HG03558 (cell line): ENCODE results near the gene SHC4.
"Not testable (repeated sequence)": the region's sequence is repeated elsewhere in the genome, so short reads cannot be mapped to it uniquely, and the experiment has no call there.

Source experiments
- ATAC-seq: cut with Tn5 transposase; IDR thresholded peaks from one replicate; pipeline ENCODE4 v1.9.1; 2021; ENCODE audit warnings: moderate number of reproducible peaks; ENCODE audit not compliant: unreplicated experiment; ENCODE audit errors: extremely low read depth

SHC4 gene

GRCh38 chr15:48802867-48803266 lies 160.9 kb downstream of the SHC4 start:
- no peak for ATAC-seq

GRCh38 chr15:48802257-48802656 lies 161.5 kb downstream of the SHC4 start:
- no peak for ATAC-seq

GRCh38 chr15:48800811-48801455 lies 162.8 kb downstream of the SHC4 start:
- ATAC-seq: no peak

GRCh38 chr15:48800245-48800644 lies 163.5 kb downstream of the SHC4 start:
- no peak for ATAC-seq

DNA sequence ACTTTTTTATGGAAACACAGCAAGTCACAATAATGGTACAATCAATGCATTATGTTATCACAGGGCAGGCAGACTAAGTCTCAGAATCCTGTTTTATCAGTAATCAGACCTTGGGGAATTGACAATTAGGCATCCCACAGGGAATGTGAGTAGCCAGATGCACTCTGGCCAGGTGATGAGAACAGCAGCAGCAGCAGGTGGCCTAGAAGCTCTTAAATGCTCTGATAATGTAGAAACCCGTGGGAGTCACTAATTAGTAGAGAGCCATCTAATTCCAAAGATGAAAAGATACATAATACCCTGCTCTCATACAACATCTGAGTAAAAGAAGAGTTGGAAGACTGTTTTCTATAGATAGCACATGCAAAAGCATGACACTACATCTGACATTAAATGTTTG lies 165.4 kb downstream of the SHC4 start:
- ATAC-seq: no peak

GRCh38 chr15:48796930-48797329 lies 166.8 kb downstream of the SHC4 start:
- ATAC-seq: peak; percentile 30

DNA sequence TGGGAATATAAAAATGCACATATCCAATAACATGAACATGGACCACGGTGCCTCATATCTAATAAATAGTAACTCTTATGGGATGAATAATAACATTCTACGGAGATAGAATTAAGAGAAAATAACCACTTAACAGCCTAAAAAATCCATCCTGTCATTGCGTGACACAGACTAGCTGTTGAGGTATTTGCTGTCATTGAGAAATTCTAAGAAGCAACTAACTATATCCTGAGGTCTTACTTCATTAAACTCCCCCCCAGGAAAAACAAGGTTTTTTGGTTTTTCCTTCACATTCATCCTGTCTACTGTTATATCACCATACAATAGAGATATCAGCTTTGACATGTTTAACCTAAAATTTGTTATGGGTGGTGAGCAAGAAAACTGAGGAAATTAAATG lies 167.2 kb downstream of the SHC4 start:
- ATAC-seq: no peak

DNA sequence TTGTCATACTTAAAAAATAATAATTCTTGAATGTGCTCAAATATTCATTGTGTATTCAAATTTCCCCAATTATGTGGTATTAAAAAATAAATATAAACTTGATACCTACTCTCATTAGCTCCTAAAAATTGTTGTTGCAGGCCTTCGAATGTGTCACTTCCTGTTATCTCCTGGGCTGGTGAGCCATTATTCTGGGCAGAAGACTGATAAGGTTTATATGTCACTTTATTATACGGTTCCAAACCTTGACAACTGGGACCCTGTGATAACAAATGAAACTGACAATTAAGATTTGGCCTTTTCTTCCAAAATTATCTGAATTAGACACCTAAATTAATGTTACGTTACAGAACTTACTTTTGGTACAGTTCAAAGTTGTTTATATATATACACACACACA lies 167.8 kb downstream of the SHC4 start:
- no peak for ATAC-seq

- ATAC-seq: peak; percentile 69
These were observed 169.0 kb downstream of the SHC4 start for GRCh38 chr15:48794697-48795134.

DNA sequence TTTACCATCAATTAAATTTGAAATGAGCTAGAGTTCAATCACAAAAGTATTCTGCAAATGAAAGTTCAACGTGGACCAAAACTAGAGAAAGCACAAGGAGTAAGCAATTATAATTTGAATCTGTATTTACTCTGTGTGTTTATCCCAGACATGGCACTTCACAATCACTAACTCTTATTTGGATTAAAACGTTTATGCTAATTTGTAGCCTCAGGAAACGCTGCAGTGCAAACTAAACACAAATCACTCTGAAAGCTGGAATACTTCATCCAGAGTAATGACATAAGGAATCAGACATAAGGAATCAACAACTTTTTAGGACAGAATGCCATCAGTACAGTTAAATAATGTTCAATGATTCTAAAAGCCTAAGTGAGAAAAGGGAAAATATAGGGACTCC lies 171.3 kb downstream of the SHC4 start:
- no peak for ATAC-seq

DNA sequence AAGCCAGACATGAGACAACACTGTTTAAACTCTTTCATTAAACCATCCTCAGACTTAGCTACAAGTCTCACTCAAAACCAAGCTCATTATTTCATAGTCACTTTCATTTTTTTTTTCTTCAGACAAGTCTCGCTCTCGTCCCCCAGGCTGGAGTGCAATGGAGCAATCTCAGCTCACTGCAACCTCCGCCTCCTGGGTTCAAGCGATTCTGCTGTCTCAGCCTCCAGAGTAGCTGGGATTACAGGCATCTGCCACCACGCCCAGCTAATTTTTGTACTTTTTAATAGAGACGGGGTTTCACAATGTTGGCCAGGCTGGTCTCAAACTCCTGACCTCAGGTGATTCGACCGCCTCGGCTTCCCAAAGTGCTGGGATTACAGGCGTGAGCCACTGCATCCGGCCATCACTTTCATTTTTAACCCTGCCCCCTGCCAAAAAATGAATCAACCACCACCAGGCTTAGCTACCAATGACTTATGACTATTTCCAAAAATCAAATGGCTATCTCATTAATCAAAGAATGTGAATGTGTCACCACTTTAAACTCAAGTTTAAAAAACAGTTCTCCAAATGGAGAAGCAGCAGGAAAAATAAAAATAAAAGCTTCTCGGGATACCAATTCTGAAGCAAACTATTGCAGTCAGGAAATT lies 173.1 kb downstream of the SHC4 start:
- not testable (repeated sequence) for ATAC-seq

DNA sequence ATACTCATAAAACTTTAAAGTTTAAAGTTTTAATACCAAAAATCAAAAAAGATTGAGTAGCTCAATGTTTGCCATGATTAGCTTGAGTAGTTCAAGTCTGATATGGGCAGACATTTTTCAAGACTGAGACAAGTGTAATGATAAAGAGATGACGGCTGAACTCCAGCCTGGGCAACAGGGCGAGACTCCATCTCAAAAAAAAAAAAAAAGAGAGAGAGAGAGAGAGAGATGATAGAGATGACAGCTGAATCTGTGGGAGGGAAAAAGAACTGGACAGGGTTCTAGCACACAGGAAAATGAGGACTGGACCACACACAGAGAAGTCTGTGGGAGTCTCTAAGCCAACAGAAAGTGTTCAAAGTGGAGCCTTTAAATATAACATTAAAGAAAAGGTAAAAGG lies 178.0 kb downstream of the SHC4 start:
- no peak for ATAC-seq

GRCh38 chr15:48785195-48785594 lies 178.5 kb downstream of the SHC4 start:
- no peak for ATAC-seq

GRCh38 chr15:48784756-48785155 lies 179.0 kb downstream of the SHC4 start:
- no peak for ATAC-seq

- ATAC-seq: no peak
These were observed 180.8 kb downstream of the SHC4 start for GRCh38 chr15:48782911-48783310.

DNA sequence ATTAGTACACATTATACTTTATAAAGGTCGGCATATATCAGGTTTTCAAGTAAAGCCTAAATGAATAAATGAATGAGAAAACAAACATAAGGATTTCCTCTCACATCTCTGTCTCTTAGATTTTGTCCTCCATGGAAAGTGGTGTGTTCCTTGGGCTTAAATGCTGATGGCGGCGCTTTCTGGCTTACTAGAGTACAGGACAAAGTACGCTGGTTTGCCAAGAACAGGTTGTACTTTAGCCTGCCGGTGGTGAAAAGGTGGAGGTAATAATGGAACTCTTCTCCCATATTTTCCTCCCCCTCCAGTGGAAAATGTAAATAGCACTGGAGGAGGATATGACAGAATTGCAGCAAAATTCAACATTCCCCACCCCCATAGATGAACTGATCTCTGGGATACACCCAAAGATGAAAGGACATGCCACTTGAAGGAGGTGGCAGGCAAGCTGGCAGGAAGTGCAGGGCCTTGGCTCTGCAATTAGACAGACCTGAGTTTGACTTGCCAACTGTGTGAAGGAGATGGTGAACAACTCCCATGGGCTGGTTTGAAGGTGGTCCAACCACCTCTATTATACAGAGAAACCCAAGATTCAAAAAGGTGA lies 182.1 kb downstream of the SHC4 start:
- no peak for ATAC-seq

DNA sequence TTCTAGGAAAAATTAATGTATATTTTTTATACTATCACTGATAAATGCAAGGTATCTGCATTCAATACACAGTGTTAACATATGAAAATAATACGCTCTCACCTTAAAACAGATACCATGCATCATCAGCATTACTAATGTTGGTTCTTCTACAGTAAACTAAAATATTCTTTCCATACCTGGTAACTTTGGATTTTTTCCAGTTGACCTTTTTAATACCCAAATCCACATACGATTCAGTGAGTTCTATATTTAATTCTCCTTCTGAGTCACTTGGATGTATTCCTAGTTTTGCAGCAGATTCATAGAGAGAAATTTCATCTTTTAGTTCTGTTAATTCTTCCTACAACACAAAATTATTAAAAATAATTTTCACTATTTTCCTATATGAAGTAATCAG lies 182.7 kb downstream of the SHC4 start:
- no peak for ATAC-seq

- ATAC-seq: no peak
These were observed 185.4 kb downstream of the SHC4 start for GRCh38 chr15:48778331-48778730.

GRCh38 chr15:48777645-48778330 lies 185.9 kb downstream of the SHC4 start:
- no peak for ATAC-seq

DNA sequence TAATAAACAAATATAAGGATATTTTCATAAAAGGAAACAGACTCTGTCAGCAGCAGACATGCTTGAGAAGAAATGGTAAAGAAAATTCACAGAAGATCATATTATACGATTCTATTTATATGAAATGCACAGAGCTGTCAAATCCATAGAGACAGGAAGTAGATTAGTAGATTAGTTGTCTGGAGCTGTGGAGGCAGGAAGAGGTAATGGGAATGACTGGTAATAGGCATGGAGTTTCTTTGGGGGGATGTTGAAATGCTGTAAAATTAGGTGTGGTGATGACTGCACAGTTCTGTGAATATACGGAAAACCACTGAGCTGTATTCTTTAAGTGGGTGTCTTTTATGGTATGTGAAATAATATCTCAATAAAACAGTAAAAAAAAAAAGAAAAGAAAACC lies 188.2 kb downstream of the SHC4 start:
- ATAC-seq: no peak

GRCh38 chr15:48774484-48774883 lies 189.2 kb downstream of the SHC4 start:
- no peak for ATAC-seq
